ENCODE measurements around the gene SHB.

The SHB gene, protein sequence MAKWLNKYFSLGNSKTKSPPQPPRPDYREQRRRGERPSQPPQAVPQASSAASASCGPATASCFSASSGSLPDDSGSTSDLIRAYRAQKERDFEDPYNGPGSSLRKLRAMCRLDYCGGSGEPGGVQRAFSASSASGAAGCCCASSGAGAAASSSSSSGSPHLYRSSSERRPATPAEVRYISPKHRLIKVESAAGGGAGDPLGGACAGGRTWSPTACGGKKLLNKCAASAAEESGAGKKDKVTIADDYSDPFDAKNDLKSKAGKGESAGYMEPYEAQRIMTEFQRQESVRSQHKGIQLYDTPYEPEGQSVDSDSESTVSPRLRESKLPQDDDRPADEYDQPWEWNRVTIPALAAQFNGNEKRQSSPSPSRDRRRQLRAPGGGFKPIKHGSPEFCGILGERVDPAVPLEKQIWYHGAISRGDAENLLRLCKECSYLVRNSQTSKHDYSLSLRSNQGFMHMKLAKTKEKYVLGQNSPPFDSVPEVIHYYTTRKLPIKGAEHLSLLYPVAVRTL

DNA sequence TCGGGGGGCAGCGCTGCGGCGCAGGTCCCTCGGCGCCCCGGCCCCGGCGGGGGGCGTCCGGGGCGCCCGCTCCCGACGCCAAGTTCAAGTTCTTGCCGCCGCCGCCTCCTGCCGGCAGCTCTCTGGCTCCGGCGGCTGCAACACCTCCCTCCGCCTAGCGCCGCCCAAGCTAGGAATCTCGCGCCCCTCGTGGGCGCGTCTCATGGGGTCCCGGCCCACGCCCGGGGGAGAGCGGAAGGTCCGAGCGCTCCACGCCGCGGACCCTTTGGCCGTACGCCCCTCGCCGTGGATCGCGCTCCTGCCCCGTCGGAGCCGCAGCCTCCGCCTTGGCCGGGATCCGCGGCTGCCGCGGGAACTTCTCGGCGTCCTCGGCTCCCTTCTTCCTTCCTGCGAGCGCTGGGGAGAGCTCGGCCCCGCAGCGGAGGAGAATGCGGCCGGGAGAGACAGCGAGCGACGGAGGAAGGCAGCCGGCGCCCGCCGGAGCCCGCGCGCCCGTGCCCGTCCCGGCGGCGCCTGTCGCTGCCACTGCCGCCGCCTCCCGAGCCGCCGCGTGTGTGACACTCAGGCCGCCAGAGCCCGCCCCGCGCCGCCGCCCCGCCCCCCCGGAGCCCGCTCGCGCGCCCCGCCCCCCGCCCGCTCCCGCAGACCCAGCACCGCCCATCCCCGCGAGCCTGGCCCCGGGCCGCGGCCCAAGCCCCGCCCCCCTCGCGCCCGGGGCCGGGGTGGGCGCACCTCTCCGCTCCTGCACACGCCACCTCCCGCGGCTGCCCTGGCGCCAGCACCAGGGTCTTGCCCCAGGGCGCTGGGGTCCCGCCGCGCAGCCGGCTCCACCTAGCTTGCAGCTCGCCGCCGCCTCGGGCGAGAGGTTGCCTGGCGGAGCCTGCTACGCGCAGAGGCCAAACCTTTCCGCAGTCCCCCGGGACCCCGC is at the start of gene SHB:
TSS of gene SHB (minus strand) at position 527 of the 928 bp plus-strand sequence. CDS start 582 bp downstream, outside the sequence.
- DNase-seq = peak; percentile 81 to 86

DNA sequence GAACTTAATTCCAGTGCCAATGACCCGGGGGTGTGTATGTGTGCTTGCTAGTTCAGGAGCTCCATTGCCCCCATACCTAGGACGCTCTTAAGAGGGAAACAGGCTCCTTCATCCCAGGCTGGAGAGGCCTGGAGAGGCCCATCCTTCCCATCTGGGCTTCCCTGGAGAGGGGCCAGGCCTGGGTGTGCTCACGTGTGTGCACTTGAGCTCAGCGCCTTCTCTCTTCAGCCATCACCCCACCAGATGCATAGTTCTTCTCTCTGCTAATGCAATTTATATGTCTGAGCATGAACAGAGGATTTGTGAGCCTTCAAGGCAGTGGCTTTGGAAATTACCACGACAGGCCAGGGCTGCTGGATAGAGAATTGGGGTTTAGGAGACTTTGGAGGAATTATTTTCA is 48.6 kb upstream of the SHB start:
- DNase-seq = no peak

DNA sequence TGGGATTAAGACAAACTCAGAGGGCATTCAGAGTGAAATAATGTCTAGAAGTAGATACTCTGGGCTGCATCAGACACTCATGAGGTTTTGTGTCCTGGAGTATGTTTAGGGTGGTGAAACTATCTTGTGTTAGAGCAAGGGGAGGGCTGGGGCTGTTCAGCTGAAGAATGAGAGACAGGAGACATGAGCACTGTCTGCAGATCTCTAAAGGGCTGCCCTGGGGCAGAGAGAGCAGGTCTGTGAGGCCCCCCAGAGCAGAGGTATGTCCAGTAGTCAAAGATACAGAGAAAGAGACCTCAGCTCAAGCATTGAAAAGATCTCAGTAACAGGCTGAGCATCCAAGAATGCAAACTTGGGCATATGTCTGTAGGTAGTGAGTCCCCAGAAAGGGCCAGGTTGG is 45.9 kb upstream of the SHB start:
- DNase-seq = no peak

DNA sequence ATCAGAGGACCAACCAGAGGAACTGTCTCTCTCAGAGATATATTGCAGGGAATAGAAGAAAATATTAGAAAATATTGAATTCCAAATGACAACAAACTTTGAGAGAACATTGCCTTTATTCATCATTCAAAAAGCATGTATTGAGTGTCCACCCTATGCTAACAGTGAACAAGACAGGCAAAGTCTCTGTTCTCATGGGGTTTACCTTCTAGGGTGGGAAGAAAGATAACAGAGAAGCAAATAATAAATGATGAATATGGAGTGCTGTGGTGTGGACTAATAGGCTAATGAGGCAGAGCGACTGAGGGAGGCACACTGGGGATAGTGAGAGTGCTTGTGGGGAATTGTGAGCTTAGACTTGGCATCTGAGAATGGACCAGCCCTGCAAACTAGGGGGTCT is 43.4 kb upstream of the SHB start:
- no peak for DNase-seq

DNA sequence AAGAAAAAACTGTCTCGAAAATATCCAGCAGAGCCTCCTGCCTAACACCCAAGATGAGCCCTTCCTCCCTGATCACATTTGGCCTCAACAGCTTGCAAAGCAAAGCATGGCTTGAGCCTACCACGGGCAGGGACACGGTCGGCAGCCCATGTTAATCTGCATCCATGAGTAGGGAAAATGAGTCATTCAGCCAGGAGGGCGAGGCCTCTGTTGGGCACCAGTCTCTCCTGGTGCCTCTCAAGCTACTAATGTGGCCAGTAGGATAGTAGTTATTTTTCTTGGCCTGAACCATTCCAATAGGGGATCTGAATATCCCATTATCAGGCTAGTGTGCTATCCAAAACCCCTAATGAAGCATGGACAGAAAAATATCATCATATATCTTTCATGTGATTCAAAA is 43.0 kb upstream of the SHB start:
- DNase-seq = no peak

DNA sequence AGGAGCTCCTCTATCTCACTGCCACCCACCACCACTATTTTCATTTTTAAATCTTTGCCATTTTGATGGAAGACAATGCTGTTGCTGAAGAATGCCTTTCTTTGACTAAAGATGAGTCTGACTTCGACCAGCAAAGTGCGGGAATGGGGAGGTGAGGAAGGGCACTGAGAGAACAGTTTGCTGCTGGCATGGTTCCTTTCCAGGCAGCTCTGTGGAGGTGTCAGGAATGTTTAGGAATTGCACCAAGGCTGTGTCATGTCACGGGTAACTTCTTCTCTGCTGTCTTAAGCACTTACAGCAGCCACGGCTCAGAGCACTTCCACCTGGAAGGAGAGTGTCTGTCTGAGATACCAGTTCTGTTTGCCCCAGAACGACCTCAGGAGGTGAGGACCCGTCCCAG is 41.4 kb upstream of the SHB start:
- no peak for DNase-seq

DNA sequence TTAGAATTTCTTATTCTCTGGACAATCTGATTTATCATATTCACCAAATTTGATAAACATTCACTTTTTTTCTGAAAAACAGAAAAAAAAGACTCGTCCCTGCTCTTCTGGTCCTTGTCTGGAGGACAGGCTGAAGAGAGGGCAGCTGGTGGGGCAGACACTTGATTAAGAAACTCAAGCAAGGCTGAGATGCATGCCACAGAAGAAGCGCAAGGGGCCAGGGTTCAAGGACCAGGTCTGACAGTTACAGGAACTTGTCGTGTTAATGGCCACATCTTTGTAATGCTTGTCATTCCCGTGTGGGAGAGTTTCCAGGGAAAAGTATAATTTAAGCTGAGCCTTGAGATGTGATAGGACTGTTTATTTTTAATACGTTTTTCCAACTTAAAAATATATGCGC is 40.6 kb upstream of the SHB start:
- no peak for DNase-seq

DNA sequence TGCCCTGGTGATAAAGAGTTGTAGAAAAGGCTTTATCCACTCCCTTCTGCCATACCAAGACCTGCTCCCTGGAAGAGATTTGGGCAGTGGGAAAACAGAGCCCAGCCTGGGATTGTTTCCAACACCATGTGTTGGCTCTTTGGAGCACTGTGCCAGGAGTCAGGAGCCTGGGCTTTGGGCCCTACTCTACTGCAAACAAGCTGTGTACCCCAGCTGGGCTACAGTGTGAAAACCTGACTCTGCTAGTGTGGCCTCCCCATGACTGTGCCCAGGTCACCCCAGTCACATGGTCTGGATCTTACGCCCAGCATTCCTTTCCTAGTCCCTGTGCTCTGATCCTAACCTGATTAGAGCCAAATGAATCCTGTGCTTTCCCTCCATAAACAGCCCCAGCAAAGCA is 39.3 kb upstream of the SHB start:
- no peak for DNase-seq

DNA sequence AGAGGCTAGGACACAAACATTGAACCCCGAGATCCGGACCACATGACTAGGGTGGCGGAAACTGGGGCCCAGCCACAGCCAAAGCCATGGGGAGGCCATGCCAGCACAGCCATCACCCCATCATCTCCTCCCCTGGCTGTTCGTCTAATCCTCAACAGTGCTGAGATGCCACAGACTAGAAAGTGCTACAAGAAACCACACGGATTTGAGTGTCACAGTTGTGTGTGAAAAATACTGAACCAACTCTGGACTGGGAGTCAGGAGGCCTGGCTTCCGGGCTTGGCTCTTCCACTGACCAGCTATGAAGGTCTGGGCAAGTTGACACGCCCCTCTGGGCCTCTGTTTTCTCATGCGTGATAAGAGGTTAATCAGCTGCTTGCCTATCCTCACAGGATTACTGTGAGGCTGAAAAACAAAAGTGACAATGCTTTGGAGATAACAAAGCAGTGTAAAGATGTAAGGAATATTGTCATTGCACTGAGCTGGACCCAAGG is 38.8 kb upstream of the SHB start:
- DNase-seq = no peak

DNA sequence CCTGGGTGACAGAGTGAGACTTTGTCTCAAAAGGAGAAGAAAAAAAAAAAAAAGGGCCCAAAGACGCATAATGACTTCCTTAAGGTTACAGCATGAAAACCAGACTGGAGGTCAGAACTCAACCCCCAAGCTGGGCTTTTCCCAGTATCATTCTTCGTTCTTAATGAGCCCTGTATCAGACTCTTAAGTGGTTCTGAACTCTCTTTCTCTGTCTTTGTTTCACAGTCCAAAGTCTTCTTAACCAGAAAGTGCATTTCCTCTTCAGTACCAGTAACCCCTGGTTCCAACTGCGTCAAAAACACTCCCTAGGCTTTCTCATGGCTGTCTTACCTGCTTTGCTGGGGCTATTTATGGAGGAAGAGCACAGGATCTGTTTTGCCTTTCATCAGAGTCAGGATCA is 38.4 kb upstream of the SHB start:
- no peak for DNase-seq

DNA sequence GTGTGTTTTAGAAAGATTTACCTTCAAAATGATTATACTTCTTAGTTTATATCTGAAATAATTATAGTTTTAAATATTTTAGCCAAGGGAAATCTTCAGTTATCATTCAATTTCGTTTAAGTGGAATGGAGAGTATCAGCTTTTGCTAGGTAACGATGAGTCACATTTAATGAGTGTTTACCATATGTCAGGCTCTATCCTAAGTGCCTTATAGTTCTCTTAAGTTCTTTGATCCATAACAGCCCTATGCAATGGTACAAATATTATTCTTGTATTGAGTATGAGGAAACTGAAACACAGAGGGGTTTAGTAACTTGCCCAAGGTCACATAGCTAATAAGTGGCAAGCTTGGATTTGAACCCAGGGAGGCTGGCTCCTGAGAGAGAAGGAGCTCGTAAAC is 37.5 kb upstream of the SHB start:
- no peak for DNase-seq

DNA sequence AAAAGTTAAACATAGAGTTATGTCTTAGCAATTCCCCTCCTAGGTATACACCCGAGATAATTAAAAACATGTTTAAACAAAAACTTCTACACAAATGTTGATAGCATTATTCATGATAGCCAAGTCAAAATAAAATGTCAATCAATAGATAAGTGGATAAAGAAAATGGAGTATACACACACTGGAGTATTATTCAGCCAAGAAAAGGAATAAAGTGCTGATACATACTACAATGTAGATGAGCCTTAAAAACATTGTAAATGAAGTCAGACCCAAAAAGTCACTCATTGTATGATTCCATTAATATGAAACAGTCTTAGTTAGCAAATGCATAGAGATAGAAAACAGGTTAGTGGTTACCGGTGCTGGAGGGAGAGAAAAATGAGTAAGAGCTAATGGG is 34.3 kb upstream of the SHB start:
- DNase-seq = no peak

DNA sequence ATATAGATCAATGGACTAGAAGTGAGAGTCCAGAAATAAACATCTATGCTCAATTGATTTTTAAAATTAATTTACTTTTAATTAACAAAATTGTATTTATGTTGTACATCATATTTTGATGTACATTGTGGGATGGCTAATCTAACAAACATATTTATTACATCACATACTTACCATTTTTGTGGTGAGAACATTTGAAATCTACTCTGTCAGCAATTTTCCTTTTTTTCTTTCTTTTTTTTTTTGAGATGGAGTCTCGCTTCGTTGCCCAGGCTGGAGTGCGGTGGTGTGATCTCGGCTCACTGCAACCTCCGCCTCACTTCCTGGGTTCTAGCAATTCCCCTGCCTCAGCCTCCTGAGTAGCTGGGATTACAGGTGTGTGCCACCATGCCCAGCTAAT is 32.4 kb upstream of the SHB start:
- DNase-seq = no peak

DNA sequence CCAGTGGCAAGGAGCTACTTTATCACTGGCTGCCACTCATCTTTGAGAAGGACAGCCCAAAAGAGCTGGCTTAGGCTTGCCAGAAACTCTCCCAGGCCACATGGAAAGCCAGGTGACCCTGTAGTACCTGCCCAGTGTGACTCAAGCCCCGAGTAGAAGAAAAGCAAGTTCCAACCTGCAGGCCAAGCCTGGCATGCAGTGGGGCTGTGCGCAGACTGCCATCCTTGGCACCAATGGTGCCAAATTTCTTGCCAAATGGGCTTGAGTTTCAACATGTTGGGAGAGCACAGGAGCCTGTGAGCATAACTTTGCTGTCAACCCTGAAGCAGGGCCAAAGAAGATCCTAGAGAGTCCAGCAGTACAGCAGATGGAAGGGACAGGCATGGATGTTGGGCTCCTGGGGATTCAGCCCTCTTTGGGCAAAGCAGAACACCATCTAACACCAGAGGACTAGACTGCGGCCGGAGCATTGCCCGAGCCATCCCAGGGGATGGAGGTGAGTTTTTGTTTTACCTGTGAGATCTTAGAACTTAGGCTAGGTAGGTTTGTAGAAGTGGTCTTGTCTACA is 27.3 kb upstream of the SHB start:
- no peak for DNase-seq

DNA sequence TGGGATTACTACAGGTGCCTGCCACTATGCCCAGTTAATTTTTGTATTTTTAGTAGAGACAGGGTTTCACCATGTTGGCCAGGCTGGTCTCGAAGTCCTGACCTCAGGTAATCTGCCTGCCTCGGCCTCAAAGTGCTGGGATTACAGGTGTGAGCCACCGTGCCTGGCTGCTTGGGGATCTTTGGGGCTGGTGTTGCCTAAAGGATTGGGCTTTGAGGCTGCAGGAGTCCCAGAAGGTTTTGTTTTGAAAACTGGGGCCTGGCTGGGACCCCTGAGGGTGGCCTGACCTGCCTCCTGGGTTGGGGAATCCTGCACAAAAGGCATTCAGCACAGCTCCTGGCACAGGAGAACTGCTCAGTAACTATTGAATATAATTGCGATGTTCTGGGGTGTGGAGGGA is 25.1 kb upstream of the SHB start:
- DNase-seq = no peak

DNA sequence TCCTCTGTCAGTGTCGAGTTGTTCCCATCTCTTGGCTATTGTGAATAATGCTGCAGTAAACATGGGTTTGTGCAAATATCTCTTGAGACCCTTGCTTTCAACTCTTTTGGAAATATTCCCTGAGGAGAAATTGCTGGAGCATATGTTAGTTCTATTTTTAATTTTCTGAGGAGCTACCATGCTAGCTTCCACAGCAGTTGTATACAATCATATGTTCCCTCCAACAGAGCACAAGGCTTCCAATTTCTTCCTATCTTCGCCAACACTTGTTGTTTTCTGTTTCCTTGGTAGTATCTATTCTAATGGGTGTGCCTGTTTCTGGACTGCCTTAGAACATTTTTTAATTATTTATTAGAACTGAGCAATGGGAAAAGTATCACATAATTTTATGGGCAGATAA is 23.6 kb upstream of the SHB start:
- DNase-seq = no peak

DNA sequence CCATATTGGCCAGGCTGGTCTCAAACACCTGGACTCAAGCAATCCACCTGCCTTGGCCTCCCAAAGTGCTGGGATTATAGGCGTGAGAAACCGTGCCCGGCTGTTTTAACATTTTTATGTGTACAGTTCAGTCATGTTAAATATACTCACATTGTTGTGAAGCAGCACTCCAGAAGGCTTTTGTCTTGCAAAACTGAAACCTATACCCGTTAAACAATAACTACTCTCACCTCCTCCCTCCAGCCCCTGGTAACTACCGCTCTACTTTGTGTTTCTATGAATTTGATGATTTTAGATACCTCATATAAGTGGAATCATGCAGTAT is 23.1 kb upstream of the SHB start:
- no peak for DNase-seq

DNA sequence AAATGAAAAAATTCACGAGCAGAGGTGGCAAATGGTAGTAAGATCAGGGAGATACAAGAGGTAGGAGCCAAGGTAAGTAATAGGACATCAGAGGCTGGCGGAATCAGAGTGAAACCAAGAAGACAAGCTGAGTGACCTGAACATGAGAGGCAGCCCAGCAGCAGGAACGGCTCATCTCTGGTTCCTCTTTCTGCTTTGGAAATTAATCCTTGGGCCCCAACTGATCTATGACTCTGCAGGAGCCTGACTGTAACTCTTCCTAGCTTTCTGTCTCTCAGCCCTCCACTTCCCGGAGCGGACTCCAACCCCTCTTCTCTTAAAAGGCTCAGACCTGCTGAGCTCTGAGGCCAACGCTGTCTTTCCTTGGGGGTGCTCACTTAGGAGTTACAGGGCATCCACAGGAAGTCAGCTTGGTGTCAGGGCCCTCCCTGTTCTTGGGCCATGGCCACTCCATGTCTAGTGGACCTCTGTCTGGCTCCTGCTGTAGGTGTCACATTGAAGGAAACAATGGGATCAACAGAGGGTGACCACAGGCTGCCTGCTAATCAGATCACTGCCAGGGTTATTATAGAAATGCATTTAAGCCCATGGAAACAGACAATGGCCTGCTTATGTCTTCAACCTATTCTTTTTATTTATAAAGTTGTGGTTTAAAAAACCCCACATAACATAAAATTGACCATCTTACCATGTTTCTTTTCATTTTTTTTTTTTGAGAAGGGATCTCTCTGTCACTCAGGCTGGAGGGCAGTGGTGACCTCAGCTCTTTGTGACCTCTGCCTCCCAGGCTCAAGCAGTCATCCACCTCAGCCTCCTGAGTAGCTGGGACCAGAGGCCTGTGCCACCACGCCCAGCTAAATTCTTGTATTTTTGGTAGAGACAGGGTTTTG is 22.5 kb upstream of the SHB start:
- no peak for DNase-seq

DNA sequence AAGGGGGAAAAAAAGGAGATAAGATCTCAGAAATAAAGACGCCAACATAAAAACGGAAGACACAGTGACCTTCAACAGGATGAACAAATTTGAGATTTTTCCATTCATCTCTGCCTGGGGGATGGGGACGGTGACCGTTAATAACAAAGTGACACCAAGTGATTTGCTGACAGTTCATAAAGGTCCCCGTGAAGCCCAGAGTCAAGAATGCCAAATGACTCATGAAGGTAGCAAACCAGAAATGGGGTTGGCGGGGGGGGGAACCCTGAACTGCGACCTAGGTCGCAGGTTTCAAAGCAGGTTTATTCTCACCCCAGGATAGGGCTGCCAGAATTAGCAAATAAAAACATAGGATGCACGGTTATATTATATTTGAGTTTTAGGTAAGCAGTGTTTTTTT is 21.1 kb upstream of the SHB start:
- no peak for DNase-seq

DNA sequence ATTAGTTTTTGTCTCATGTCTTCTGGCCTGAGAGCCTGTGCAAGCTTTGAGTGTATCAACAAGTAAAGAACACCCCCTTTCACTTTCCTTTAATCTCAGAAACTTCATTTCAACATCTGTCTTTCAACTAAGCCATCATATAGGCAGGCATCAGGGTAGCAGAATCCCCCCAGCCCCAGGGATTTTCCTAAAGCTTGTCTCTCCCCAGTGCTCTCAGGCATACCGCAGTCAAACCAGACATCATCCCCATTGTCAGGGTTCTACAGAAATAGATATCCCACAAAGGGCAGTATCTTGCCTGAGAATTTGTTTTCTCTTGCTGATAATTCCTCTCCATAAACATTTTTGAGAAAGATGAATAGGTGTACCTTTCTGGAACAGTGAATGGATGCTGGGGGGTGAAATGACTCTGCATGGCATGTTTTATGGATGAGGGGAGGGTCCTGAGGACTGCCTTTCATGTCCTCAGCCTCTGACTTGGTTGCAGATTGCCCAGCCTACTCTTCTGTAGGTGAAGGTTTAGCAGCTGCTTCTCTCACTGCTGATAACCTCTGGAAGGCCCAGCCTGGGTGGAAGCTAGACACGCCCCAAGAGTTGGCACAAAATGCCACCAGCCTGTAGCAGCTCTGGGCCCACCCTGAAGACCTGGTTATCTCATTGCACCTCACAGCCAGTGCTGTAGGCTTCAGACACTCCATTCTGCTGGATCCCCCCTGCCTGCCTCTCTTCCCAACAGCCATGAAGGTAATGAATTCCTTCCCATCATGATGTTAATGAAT is 20.5 kb upstream of the SHB start:
- no peak for DNase-seq

All from activated CD4-positive, alpha-beta T cell treated with anti-CD3 and anti-CD28 coated beads for 4 hours (primary cell).